ENCODE measurements around the gene NKPD1. TPM values are rescaled to one million over a fixed set of nuclear protein-coding genes. Genes with fewer than 3 reads are reported as not detected.

NKPD1 gene
- total and polyA plus RNA-seq, 4 donors = not detected

GRCh38 chr19:45150180-45150579, 10.6 kb downstream of the NKPD1 start:
- H3K27me3 ChIP-seq (ENCODE audit: control insufficient read depth in 4 of 4, insufficient read depth in 4 of 4, low read length in 3 of 4) = peaks cover 0 to 8% (median 6%) of the 10 kb centered on the region in 4 donors
- TF ChIP-seq MAX (IDR thresholded peaks at IDR 0.05) = no peak
- no peak for TF ChIP-seq REST (IDR thresholded peaks at IDR 0.05)
- TF ChIP-seq FOXA2 (IDR thresholded peaks at IDR 0.05) = no peak
- TF ChIP-seq NR2F2 (IDR thresholded peaks at IDR 0.05) = no peak
- no peak for TF ChIP-seq SP1 (IDR thresholded peaks at IDR 0.05)
- no peak for TF ChIP-seq YY1 (IDR thresholded peaks at IDR 0.05)
- TF ChIP-seq FOXA1 (IDR thresholded peaks at IDR 0.05) = no peak
- no peak for TF ChIP-seq ATF3 (IDR thresholded peaks at IDR 0.05)
- no peak for TF ChIP-seq GABPA (IDR thresholded peaks at IDR 0.05 in 1 of 2, conservative IDR thresholded peaks at IDR 0.05 in 1 of 2)
- no peak for TF ChIP-seq HNF4A (conservative IDR thresholded peaks at IDR 0.05)
- no peak for TF ChIP-seq EGR1 (IDR thresholded peaks at IDR 0.05; ENCODE audit: low read depth in 2 of 2)
- TF ChIP-seq TAF1 (conservative IDR thresholded peaks at IDR 0.05) = no peak
- TF ChIP-seq JUND (IDR thresholded peaks at IDR 0.05) = no peak
- TF ChIP-seq ZBTB33 (IDR thresholded peaks at IDR 0.05) = no peak
- peaks cover 3 to 24% (median 19%) of the 10 kb centered on the region in 4 donors for H3K4me1 ChIP-seq (ENCODE audit: control insufficient read depth in 4 of 4, insufficient read depth in 4 of 4, low read length in 3 of 4)
- no peak overlapping the region for H3K9ac ChIP-seq (ENCODE audit: low read depth in 1 of 2, low read length in 2 of 2)
- peaks cover 0 to 6% (median 1%) of the 10 kb centered on the region in 4 donors for H3K36me3 ChIP-seq (ENCODE audit: control insufficient read depth in 4 of 4, insufficient read depth in 3 of 4, low read depth in 1 of 4, low read length in 3 of 4)
- DNase-seq (ENCODE audit: low spot score) = no peak
- H3K9me3 ChIP-seq (ENCODE audit: control insufficient read depth in 4 of 4, low read length in 3 of 4) = no peaks in the 10 kb centered on the region
- 94% methylated on average over 4 of the region's 4 CpGs for WGBS
- no peak overlapping the region for H3K4me3 ChIP-seq (ENCODE audit: low read depth in 1 of 3, low read length in 3 of 3)
- no peak overlapping the region for H3K27ac ChIP-seq (ENCODE audit: low read depth in 1 of 2, low read length in 2 of 2)

GRCh38 chr19:45149129-45149528, 11.7 kb downstream of the NKPD1 start:
- WGBS = 91% methylated on average over 9 of the region's 9 CpGs
- Histone ChIP-seq H3K4me1 (ENCODE audit: control insufficient read depth in 4 of 4, insufficient read depth in 4 of 4, low read length in 3 of 4) (peaks cover 3 to 24% (median 19%) of the 10 kb centered on the region in 4 donors), H3K9me3 (ENCODE audit: control insufficient read depth in 4 of 4, low read length in 3 of 4) (no peaks in the 10 kb centered on the region), H3K4me3 (ENCODE audit: low read depth in 1 of 3, low read length in 3 of 3) (no peak overlapping the region), H3K36me3 (ENCODE audit: control insufficient read depth in 4 of 4, insufficient read depth in 3 of 4, low read depth in 1 of 4, low read length in 3 of 4) (peaks cover 0 to 10% (median 1%) of the 10 kb centered on the region in 4 donors), H3K9ac (ENCODE audit: low read depth in 1 of 2, low read length in 2 of 2) (no peak overlapping the region), H3K27me3 (ENCODE audit: control insufficient read depth in 4 of 4, insufficient read depth in 4 of 4, low read length in 3 of 4) (peaks cover 0 to 8% (median 4%) of the 10 kb centered on the region in 4 donors), H3K27ac (ENCODE audit: low read depth in 1 of 2, low read length in 2 of 2) (no peak overlapping the region)
- TF ChIP-seq RXRA (IDR thresholded peaks at IDR 0.05) (no peak), RAD21 (IDR thresholded peaks at IDR 0.05) (no peak), REST (IDR thresholded peaks at IDR 0.05) (no peak), TAF1 (conservative IDR thresholded peaks at IDR 0.05) (no peak), MAX (IDR thresholded peaks at IDR 0.05) (no peak)
- no peak for DNase-seq (ENCODE audit: low spot score)
